ENCODE data around the gene SLC38A1.
"Not testable (repeated sequence)": the region's sequence is repeated elsewhere in the genome, so short reads cannot be mapped to it uniquely, and the experiment has no call there.

Gene SLC38A1

GRCh38 chr12:46268583-46269428, at the start of gene SLC38A1:
Gene SLC38A1 (minus strand): TSS chr12:46269043. CDS start chr12:46239800, 29,243 bp downstream.
- peak; percentile 87 for DNase-seq

GRCh38 chr12:46318037-46318436, 49.2 kb upstream of the SLC38A1 start:
- no peak for DNase-seq

GRCh38 chr12:46304070-46304469, 35.2 kb upstream of the SLC38A1 start:
- DNase-seq: no peak

- DNase-seq: peak; percentile 54
These were observed 34.3 kb upstream of the SLC38A1 start for GRCh38 chr12:46303039-46303666.

- no peak for DNase-seq
These were observed 32.1 kb upstream of the SLC38A1 start for GRCh38 chr12:46300910-46301309.

- DNase-seq: no peak
These were observed 31.0 kb upstream of the SLC38A1 start for GRCh38 chr12:46299851-46300250.

GRCh38 chr12:46298261-46298660, 29.4 kb upstream of the SLC38A1 start:
- DNase-seq: no peak

GRCh38 chr12:46296822-46297221, 28.0 kb upstream of the SLC38A1 start:
- no peak for DNase-seq

GRCh38 chr12:46292754-46293402, 24.0 kb upstream of the SLC38A1 start:
- DNase-seq: no peak

GRCh38 chr12:46291953-46292352, 23.1 kb upstream of the SLC38A1 start:
- not testable (repeated sequence) for DNase-seq

- not testable (repeated sequence) for DNase-seq
These were observed 16.3 kb upstream of the SLC38A1 start for GRCh38 chr12:46285177-46285576.

- no peak for DNase-seq
These were observed 14.0 kb upstream of the SLC38A1 start for GRCh38 chr12:46282829-46283228.

GRCh38 chr12:46276756-46277155, 7.9 kb upstream of the SLC38A1 start:
- no peak for DNase-seq

- no peak for DNase-seq
These were observed 3.0 kb upstream of the SLC38A1 start for GRCh38 chr12:46271863-46272262.

- peak; percentile 74 for DNase-seq
These were observed 792 bp upstream of the SLC38A1 start for GRCh38 chr12:46269429-46270241.

GRCh38 chr12:46267825-46268582, 839 bp downstream of the SLC38A1 start:
- peak; percentile 44 for DNase-seq

- DNase-seq: no peak
These were observed 1.3 kb downstream of the SLC38A1 start for GRCh38 chr12:46267575-46267824.

GRCh38 chr12:46266869-46267574, 1.8 kb downstream of the SLC38A1 start:
- DNase-seq: peak; percentile 60

- DNase-seq: peak; percentile 52
These were observed 2.5 kb downstream of the SLC38A1 start for GRCh38 chr12:46266382-46266791.

GRCh38 chr12:46265734-46266133, 3.1 kb downstream of the SLC38A1 start:
- DNase-seq: no peak

- DNase-seq: no peak
These were observed 3.7 kb downstream of the SLC38A1 start for GRCh38 chr12:46265102-46265501.

- no peak for DNase-seq
These were observed 4.8 kb downstream of the SLC38A1 start for GRCh38 chr12:46264057-46264456.
